Measurements from ENCODE around the gene ZG16. TPM values are rescaled to one million over a fixed set of nuclear protein-coding genes. Genes with fewer than 3 reads are reported as not detected.

ZG16 gene
- polyA plus RNA-seq, 1 donor (not counting 4 experiments of a cell fraction or from before 2014, with no cell fraction given), result not detected

DNA sequence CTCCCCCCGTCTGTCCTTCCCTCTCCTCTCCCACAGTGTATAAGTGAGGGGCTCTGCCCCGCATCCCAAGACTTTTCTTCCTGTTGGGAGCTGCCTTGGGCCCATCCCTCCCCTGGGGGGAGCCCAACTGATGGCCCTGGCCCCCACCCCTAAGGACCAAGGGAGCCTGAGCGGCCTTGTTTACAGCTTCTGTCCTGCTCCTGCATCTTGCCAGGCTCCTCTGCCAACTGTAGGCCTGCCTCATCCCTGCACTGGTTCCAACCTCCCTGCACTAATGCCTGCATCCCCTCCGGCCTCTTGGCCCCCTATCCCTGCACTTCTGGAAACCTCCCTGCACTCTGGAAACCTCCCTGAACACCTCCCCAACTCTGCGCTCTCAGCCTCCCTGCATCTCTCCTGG, 36.5 kb downstream of the ZG16 start:
- Histone ChIP-seq H4K20me1 (ENCODE audit: control insufficient read depth, extremely low read depth, insufficient read depth, low read length) (no peaks in the 10 kb centered on the region), H3K36me3 (ENCODE audit: control insufficient read depth in 2 of 2, extremely low read depth in 1 of 2, insufficient read depth in 2 of 2, low read length in 2 of 2) (peaks cover 3 to 7% of the 10 kb centered on the region in 2 experiments), H3K27ac (ENCODE audit: control insufficient read depth, insufficient read depth, low read length) (no peak overlapping the region), H2AFZ (ENCODE audit: control insufficient read depth, low read length) (no peak overlapping the region), H3K9ac (ENCODE audit: control insufficient read depth, extremely low read depth, insufficient read depth, low read length) (no peak overlapping the region), H3K4me3 (ENCODE audit: control insufficient read depth in 2 of 3, extremely low read depth in 1 of 3, insufficient read depth in 2 of 3, low read depth in 1 of 3, low read length in 3 of 3) (no peak overlapping the region), H3K27me3 (ENCODE audit: control insufficient read depth, extremely low read depth, insufficient read depth, low read length) (peaks cover 15% of the 10 kb centered on the region), H3K9me3 (ENCODE audit: control insufficient read depth, low read depth, low read length) (no peaks in the 10 kb centered on the region), H3K9me1 (ENCODE audit: control insufficient read depth, extremely low read depth, insufficient read depth, low read length) (peaks cover 2% of the 10 kb centered on the region), H3K79me2 (ENCODE audit: control insufficient read depth, insufficient read depth, low read length) (peaks cover 18% of the 10 kb centered on the region), H3K4me2 (ENCODE audit: control insufficient read depth, extremely low read depth, insufficient read depth, low read depth, low read length) (peak overlapping the region; percentile 84), H3K4me1 (ENCODE audit: control insufficient read depth, extremely low read depth, insufficient read depth, low read length) (peaks cover 37% of the 10 kb centered on the region)
- FAIRE-seq (no peak), DNase-seq (ENCODE audit: low read depth, low spot score) (no peak)
- TF ChIP-seq EZH2 (IDR thresholded peaks at IDR 0.05; ENCODE audit: low read length) (no peak), CTCF (optimal IDR thresholded peaks at IDR 0.05 in 1 of 3, IDR thresholded peaks at IDR 0.05 in 1 of 3, conservative IDR thresholded peaks at IDR 0.05 in 1 of 3; ENCODE audit: extremely low read depth in 1 of 3, insufficient read depth in 2 of 3, low read length in 3 of 3) (no peak)
- dilution Hi-C loops (cut with MboI; ENCODE audit: extremely low pct_ligation_motif_present, low sequenced_read_pairs), result no loop called here

GRCh38 chr16:29815032-29815721, 37.1 kb downstream of the ZG16 start:
- peaks cover 41% of the 10 kb centered on the region for H3K4me1 ChIP-seq (ENCODE audit: control insufficient read depth, extremely low read depth, insufficient read depth, low read length)
- peak overlapping the region; percentile 83 for H2AFZ ChIP-seq (ENCODE audit: control insufficient read depth, low read length)
- H4K20me1 ChIP-seq (ENCODE audit: control insufficient read depth, extremely low read depth, insufficient read depth, low read length), result no peaks in the 10 kb centered on the region
- peaks cover 20% of the 10 kb centered on the region for H3K79me2 ChIP-seq (ENCODE audit: control insufficient read depth, insufficient read depth, low read length)
- no peak for TF ChIP-seq CTCF (optimal IDR thresholded peaks at IDR 0.05 in 1 of 3, IDR thresholded peaks at IDR 0.05 in 1 of 3, conservative IDR thresholded peaks at IDR 0.05 in 1 of 3; ENCODE audit: extremely low read depth in 1 of 3, insufficient read depth in 2 of 3, low read length in 3 of 3)
- no peak for TF ChIP-seq EZH2 (IDR thresholded peaks at IDR 0.05; ENCODE audit: low read length)
- peak overlapping the region; percentile 83 for H3K27ac ChIP-seq (ENCODE audit: control insufficient read depth, insufficient read depth, low read length)
- DNase-seq (ENCODE audit: low read depth, low spot score) (no peak), FAIRE-seq (no peak)
- dilution Hi-C loops (cut with MboI; ENCODE audit: extremely low pct_ligation_motif_present, low sequenced_read_pairs), result no loop called here
- H3K27me3 ChIP-seq (ENCODE audit: control insufficient read depth, extremely low read depth, insufficient read depth, low read length), result peaks cover 15% of the 10 kb centered on the region
- H3K4me3 ChIP-seq (ENCODE audit: control insufficient read depth in 2 of 3, extremely low read depth in 1 of 3, insufficient read depth in 2 of 3, low read depth in 1 of 3, low read length in 3 of 3), result peak overlapping the region; percentile 81 to 88 (median 87)
- H3K9me1 ChIP-seq (ENCODE audit: control insufficient read depth, extremely low read depth, insufficient read depth, low read length), result peaks cover 2% of the 10 kb centered on the region
- peak overlapping the region; percentile 88 for H3K9ac ChIP-seq (ENCODE audit: control insufficient read depth, extremely low read depth, insufficient read depth, low read length)
- H3K9me3 ChIP-seq (ENCODE audit: control insufficient read depth, low read depth, low read length), result no peaks in the 10 kb centered on the region
- peak overlapping the region; percentile 84 for H3K4me2 ChIP-seq (ENCODE audit: control insufficient read depth, extremely low read depth, insufficient read depth, low read depth, low read length)
- peaks cover 2 to 10% of the 10 kb centered on the region in 2 experiments for H3K36me3 ChIP-seq (ENCODE audit: control insufficient read depth in 2 of 2, extremely low read depth in 1 of 2, insufficient read depth in 2 of 2, low read length in 2 of 2)
